GM12891 (cell line): ENCODE results near the gene SATB2.

Experiments
- POU2F2 ChIP-seq: IDR thresholded peaks from 2 replicates; pipeline ENCODE4 v1.6.1; 2011; ENCODE audit warnings: low read depth, mild to moderate bottlenecking, control low read depth, low read length, moderate library complexity
- SPI1 ChIP-seq: IDR thresholded peaks from 2 replicates; pipeline ENCODE4 v1.6.1; 2011; ENCODE audit warnings: low read depth, low read length, control low read depth
- TAF1 ChIP-seq: IDR thresholded peaks from 2 replicates; pipeline ENCODE4 v1.6.1; 2011; ENCODE audit warnings: low read depth, low read length, control low read depth

DNA sequence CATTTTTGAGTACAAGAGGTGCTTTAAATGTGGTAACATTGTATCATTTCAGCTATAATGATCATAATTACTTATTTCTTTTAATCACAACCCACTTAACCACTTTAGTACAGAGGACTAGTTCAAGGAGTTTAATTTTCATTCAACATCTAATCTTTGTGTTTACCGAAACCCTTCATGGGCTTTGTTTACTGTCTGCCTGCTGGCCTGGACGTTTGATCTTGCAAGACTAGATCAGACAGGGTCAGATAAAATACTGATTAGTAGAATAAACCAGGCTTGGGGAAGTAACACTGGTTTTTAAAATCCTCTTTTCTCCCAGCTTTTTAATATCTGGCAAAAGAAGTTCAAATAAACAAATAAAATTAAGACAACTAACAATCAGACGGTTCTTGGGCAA is 93.6 kb downstream of the SATB2 start:
- TF ChIP-seq SPI1 (no peak), POU2F2 (no peak), TAF1 (no peak)
